Ovary (tissue), 1 donor: ENCODE measurements around the gene SLC19A1.

Experiments
- EP300 ChIP-seq: sonication (generic); formaldehyde crosslinking; IDR thresholded peaks from one replicate; pipeline ENCODE4 v1.6.1; 2017; ENCODE audit warnings: antibody characterized with exemption
- POLR2A ChIP-seq: fragments of 450-650 bp; IDR thresholded peaks from one replicate; pipeline ENCODE4 v1.6.1; 2017; ENCODE audit warnings: antibody characterized with exemption, mild to moderate bottlenecking, moderate library complexity

GRCh38 chr21:45499970-45500577 lies 42.2 kb downstream of the SLC19A1 start:
- TF ChIP-seq POLR2A (no peak), EP300 (no peak)
